HuH-7 (cell line): ENCODE results near the gene CREBBP.

Experiments
- DNase-seq: peaks from one replicate; pipeline ENCODE4 v3.0.0; 2011; ENCODE audit warnings: low spot score

CREBBP gene

DNA sequence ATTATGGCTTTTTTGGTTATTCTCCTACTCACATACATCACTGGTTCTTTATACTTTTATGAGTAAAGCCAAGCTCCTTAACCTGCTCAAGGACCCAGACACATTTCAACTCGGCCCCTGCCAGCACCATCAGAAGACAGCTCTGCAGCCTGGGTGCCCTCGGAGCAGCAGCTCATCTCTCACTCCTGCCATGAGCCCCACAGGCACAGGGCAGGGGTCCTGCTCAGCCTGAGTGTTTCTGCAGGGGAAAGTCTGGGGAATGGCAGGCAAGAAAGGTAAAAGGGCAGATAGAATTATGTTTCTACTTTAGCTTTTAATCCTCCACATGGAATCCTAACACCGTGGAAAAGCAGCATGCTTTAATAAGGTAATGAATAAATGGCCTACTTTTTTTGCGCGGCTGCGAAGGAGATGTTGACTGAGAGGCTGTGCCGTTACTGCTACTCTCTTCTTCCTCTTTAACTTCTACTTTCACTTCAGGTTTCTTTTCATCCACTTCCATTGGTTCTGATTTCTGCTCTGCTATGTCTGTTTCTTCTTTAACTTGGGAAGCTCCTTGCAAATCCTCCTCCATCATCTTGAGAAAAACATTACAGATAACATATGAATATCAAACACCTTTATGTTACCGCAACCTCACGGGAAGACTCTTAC, 113.1 kb downstream of the CREBBP start:
- no peak for DNase-seq

DNA sequence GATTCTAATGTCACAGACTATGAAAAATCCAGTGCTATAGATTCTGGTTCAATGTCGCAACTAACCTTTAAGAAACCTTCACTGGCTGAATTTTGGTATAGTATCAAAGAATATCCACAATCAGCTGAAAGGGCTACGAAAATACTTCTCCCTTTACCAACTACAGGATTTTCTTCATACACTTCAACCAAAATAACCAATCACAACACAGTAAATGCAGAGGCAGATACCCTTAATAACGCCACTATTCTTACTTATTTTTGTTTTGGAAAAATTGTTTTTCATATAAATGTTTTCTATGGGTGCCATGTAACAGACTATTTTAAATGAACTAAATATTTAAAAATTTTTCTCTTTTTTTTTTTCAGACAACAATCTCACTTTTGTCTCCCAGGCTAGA, 114.3 kb downstream of the CREBBP start:
- DNase-seq, result no peak

DNA sequence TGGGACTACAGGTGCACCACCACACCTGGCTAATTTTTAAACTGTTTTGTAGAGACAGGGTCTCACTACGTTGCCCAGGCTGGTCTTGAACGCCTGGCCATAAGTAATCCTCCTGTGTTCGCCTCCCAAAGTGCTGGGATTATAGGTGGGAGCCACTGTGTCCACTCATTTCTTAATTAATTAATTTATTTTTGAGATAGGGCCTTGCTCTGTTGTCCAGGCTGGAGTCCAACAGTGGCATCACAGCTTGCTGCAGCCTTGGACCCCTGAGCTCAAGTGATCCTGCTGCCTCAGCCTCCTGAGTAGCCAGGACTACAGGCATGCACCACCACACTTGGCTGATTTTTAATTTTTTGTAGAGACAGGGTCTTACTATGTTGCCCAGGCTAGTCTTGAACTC, 116.1 kb downstream of the CREBBP start:
- no peak for DNase-seq

DNA sequence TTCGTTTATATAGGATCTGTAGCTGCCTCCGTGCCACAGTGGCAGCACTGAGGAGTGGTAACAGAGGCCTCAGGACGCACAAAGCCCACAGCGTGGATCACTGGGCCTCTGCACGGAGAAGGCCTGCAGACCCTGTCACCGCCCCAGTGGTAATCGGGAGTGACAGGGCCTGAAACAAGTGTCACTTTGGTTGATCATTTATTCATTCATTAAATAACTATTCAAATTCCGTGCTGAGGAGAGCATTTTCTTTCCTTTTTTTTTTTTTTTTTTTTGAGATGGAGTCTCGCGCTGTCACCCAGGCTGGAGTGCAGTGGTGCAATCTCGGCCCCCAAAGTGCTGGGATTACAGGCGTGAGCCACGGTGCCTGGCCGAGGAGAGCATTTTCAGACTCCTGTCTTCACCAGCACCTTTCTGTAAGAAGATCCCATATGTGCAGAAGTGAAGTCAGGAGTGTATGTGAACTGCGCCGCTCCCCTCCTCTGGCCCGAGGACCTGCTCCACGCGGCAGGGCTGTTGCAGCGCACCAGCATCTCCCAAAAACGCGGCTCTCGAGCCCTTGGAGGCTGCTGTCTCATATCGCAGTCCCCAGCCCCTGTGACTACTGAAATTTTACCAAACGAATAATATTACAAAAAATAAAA, 118.3 kb downstream of the CREBBP start:
- DNase-seq, result no peak

DNA sequence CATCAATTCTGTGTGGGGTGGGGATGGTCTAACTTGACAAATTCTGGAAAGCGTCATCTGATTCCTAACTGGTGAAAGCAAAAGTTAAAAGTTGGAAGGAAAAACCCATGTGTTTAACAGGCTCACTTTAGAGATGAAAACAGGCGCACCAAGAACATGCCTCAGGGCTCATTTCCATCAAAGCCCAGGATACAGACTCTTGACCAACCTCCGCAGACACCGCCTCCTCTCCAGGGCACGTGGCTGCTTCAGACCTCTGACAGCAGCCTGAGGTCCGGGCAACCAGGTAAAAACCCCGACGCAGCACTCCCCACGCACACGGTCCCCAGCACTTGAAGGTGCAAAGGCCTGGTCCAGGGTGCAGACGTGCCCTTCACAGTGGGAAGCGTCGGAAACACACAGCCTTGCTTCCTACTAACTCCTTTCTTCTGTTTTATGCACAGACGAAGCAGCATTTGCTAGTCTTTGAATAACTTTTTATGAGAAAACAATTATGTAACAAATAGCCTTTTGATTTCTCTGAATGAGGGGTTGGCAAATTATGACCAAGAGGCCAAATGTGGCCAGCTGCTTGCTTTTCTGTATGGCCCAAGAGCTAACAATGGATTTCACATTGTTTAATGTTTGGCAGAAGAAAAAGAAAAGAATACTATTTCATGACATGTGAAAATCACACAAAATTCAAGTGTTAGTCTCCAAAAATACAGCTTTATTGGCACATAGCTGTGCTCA, 119.0 kb downstream of the CREBBP start:
- DNase-seq, result no peak

DNA sequence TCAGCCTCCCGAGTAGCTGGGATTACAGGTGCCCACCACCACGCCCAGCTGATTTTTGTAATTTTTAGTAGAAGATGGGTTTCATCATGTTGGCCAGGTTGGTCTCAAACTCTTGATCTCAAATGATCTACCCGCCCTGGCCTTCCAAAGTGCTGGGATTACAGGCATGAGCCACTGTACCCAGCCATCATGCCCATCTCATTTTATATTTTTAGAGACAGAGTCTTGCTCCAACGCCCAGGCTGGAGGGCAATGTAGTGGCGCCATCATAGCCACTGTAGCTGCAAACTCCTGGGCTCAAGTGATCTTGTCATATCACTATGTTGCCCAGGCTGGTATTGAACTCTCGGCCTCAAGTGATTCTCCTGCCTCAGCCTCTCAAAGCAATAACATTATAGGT, 120.0 kb downstream of the CREBBP start:
- DNase-seq, result no peak

DNA sequence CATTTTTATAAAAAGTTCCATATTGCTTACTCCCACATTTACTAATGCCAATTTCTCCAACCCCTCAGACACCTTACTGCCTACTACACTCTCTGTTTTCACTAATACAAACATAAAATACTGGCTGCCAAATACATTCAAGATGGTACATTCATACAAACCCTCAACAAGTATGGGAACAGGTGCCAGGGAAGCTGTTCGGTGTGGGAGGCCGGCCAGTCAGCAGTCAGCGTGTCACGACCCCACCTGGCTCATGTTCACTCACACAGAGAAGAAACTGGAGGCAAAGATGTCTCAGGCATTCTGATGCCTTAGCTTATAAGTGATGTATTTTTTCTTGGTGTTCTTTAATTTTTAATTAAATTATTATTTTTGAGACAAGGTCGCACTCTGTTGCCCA, 120.8 kb downstream of the CREBBP start:
- DNase-seq, result no peak

DNA sequence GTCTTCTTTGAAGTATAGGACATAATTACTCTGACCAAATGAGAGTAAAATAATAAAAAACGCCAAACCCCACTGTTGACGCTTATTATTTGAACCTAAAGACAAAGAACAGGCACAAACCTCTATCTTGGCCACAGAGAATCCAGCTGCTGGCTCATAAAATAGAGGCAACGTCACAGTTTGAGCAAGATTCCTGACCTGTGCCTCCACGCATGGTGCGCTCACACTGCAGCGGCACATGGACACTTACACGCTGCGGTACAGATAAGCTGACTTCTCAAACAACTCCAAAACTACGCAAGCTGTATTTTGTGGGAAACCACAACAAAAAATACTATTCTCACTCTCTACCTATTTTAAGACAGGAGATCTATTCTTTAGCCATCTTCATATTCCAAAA, 124.4 kb downstream of the CREBBP start:
- DNase-seq, result no peak

DNA sequence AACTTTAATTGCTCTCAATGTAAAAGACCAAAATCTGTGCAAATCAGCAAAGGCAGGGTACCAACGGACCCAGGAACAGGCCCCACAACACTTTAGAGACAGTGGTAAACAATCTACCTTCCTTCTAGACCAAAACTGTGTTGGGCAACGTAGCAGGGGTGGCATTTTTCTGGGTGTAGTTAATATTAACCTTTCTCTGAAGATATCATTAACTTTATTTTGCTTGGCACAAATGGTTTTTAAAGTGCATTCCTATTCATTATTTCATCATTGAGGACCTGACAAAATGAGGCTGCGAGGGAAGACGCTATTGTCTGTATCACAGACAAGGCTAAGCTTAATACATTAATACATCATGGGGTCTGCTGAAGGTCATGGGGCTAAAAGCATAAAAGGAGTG, 125.3 kb downstream of the CREBBP start:
- no peak for DNase-seq

DNA sequence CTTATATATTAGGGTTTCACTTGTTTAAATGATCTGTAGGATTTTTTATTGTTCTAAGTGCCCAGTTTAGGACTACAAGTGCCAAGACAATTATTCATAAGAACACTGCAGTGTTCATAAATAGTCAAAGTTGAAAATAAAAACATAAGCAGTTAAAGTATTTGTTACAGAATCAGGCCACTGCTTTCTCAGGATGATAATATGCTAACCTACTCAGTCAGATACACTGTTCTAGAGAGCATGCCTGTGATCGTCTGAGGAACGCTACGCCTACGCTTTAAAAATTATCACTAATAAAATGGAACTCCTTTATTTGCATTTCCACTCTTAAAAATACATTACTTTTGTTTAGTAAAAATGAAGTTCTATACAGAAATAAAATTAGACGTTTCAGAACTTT, 125.7 kb downstream of the CREBBP start:
- DNase-seq, result no peak

DNA sequence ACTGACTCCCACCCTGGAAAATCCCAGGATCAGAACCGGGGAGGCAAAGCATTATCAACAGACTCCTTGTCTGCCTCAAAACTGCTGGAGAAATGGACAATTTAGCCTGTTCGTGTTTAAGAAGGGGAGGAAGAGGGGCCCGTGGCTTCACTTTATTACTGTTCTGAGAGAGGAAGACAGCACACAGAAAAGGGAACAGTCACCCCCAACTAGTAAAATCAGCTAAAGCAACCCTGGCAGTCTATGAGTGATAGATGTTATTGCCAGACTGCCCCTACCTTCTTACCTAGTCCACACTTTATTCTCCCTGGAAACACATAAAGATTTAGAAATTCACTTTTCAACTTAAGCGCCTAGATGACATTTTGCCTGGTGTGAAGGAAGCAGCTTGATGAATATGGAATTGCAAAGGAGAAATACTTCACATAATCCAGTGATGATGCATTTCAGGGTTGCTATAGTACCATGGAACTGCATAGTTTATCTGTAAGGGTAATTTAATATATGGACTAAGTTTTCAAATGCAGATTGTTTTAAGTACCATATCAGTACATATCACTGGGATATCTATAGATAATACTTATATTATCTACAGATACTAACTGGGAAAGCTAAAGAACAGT, 126.3 kb downstream of the CREBBP start:
- no peak for DNase-seq

DNA sequence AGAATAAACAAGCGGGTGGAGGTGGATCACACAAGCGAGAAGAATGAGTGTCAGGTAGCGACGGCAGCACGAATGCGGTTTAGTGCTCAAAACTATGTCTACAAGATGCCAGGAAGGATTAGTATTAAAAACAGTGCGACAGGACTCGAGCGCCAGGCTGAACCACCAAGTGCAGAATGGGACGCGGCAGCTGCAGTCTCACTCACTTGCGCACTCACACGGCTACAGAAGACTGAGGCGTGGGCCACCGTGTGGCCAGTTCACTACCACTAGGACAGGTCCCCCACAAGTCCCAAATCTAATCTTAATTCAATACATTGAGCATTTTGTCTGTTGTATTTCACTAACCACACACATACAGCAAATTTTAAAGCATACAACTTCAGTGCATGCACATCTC, 127.5 kb downstream of the CREBBP start:
- no peak for DNase-seq

DNA sequence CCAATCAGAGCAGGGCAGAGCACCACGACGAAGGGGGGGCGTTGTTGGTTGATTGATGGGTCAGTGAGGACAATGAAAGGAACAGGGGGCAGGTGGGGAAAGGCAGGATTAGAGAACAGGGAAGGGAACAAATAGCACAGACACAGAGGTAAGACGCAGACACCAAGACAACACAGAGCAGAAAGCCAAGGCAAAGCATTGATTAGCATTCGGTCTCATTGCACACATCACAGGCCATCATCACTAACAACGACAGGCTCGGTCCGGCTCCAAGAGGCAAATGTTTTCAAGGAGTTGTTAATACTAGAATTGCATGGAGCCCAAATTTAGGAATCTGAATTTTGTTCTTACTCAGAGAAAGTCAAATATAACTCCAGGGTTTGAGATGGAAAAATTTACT, 128.6 kb downstream of the CREBBP start:
- no peak for DNase-seq

DNA sequence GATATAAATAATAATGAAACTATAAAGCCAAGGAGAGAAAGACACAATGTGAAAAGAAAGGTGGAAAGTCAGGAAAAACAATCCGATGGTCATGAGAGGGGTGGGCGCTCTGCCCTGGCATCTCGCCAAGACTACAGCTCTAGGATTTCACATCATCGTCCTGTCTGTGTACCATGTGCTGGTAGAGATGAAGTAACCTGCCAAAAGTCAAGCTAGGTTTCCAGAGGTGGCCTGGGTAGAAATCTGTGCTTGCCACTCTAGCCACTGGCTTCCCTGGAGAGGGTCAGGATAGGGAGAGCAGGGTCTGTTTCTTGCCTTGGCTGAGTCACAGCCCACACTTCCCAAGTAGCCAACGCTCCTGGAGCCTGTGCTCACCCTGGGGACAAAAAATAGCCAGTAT, 132.2 kb downstream of the CREBBP start:
- no peak for DNase-seq

DNA sequence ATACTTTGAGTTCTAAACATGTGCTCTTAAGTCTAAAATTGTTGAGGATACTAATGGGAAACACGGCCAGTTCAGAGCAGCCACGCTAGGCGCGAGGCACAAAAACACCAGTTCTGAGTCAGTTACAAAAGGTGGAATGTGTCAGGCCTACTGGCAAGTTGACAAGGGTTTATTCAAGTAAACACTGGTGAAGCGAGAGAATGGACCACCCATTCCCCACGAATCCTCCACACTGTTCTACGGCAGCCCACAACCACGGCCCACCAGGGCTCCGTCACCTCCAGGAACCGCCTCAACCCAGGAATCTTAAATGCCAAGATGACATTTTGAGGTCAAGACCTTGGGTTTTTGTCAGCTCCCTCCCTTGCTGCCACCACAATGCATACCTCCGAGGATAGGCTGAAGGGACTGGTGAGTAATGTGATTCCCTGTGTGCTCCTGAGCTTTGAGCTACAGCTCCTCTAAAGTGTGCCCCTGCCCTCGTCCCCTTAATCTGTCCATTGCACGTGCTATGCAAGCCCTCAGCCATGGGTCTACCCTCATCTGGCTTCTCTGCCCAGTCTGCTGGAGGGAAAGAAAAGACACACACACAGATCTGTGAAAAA, 134.7 kb downstream of the CREBBP start:
- DNase-seq, result no peak

DNA sequence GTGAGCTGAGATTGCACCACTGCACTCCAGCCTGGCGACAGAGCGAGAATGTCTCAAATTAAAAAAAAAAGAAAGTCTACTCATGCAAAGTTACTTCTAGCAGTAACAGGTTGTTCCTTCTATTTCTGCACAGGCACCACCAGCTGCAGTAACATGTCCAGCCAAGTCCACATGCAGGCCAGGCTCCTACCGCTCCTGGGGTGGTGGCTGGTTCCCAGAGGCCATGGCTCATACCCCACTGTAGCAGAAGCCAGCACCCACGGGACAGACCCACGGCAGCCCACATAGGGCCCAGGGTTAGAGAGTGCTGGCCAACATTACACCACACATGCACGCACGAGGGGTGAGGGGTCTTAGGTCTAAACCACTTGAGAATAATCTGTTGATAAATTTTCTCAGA, 136.5 kb downstream of the CREBBP start:
- no peak for DNase-seq

DNA sequence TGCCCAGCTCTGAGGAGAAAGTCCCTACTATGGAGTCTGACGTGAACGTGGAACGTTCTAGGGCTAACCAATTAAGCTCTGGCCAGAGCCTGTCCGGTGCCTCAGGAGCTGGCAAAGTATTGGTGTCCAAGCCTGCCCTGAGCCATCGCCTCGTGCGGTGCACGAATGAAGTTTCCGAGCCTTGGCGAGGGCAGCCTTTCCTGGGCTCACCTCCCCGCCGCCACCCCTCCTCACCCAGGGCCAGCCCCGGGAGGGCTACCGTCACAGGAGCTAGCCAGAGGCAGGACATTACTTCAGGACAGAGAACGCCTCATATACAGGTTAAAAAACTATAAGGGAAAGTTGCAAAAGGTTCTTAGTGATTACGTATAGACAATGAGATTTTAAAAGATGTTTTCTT, 139.6 kb downstream of the CREBBP start:
- DNase-seq, result no peak

DNA sequence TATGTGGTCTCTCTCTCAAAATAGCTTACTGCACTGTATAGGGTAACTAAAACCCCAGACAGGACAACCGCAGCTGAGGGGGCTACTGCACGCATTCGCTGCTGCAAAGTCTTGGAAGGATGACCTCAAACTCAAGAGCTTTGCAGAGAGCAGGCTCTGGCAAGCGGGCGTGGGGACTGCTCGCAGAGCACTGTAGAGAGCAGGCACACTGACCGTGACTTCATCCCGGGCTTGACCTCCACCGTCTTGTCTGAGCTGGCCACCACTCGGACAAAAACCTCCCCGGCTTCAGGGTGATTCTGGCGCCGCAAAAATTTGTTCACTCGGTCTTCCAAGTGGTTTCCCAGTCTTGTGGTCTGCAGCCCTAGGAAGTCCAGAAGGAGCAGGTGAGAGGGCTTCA, 140.3 kb downstream of the CREBBP start:
- no peak for DNase-seq

DNA sequence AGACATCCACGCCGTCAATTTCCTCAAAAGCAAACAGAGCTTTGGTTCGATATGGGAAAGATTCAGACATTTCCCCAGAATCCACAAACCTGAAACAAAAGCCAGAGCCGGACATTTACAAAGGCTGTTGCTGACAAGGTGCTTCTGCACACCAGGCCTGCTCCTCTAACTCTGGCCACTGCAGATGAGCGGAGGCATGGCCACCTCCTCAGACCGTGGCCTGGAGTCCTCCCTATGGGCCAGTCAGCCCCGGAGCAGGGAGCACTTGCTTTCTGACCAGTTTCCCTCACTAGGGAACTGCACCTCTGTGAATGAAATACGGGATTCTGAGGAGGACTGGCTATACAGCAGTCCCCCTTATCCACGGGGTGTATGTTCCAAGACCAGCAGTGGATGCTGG, 140.9 kb downstream of the CREBBP start:
- DNase-seq, result no peak

DNA sequence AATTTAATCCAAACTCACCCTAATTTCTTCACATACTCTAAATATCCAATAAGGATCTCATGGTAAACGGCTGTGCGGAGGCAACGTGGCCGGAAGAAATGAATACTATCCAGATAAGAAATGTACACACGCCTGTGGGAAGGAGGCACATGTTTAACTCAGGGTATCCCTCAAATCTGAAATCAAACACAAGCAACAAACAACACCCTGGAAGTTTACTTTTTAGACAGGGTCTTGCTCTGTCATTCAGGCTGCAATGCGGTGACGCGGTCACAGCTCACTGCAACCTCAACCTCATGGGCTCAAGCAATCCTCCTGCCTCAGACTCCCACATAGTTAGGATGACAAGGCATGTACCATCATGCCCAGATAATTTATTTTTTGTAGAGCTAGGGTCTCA, 142.0 kb downstream of the CREBBP start:
- no peak for DNase-seq

DNA sequence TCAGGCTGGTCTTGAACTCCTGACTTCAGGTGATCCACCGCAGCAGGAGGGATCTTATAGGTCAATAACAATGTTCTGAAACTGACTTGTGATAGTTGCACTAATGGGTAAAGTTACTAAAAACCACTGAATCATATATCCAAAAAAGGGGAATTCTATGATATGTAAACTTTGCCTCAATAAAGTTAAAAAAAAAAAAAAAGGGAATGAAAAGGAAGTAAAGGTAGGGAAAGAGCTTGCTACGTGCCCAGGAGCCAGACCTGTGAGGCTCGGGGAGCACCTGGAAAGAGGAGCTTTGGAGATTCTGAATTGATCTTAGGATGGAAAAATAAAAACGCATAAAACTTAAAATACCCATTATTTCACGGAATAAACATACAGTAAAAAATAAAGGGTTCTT, 142.4 kb downstream of the CREBBP start:
- DNase-seq, result no peak

DNA sequence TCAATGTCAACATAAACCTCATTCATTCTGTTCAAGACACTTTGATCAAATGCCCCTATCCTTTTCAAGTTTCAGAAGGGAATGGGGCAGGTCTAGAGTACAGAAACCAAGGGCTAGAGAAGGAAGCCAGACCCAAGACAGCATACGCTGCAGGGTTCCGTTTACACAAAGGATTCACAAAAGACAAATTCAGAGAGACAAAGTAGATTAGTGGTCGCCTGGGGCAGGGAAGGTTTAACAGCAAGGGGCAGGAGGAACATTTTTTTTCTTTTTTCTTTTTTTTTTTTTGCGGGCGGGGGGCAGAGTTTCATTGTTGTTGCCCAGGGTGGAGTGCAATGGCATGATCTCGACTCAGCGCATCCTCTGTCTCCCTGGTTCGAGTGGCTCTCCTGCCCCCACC, 143.3 kb downstream of the CREBBP start:
- DNase-seq, result no peak

DNA sequence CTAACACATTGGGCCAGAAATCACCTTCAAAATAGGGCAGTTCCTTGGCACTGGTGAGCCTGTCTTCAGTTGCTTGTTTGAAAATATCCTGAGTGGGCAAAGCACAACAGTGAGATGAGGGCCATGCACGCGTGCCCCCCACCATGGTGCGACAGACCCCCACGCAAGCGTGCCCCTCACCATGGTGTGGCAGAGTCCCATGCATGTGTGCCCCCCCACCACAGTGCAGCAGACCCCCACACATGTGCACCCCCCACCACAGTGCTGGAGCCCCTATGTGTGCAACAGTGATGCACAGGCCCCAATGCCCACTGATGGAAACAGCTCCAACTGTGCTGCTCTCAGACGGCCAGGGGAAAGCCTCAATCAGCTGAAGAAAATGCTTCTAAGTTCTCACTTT, 144.4 kb downstream of the CREBBP start:
- DNase-seq, result no peak
